CD4-positive, CD25-positive, alpha-beta regulatory T cell (primary cell): ENCODE measurements around the gene DCDC2C. TPM values are rescaled to one million over a fixed set of nuclear protein-coding genes. Genes with fewer than 3 reads are reported as not detected.

Source experiments
- ATAC-seq, 2 donors: fragments of 150-1000 bp; cut with Tn5 transposase; one replicate each; pipeline ENCODE4 v1.10.0; 2021; ENCODE audit warnings: low read depth in 2 of 2, moderate number of reproducible peaks in 2 of 2, moderate library complexity in 1 of 2
- DNase-seq, 3 donors: peaks; one replicate each; pipeline versions ENCODE4 v3.0.0 to v3.0.0-alpha.2; 2012 to 2022; ENCODE audit warnings: mixed read lengths in 1 of 3
- H3K27ac ChIP-seq: one replicate; pipeline ENCODE4 v1.7.0; 2013; ENCODE audit warnings: mild to moderate bottlenecking, low read length; ENCODE audit not compliant: insufficient read depth, poor library complexity, severe bottlenecking
- H3K27me3 ChIP-seq: one replicate; pipeline ENCODE4 v1.7.0; 2013; ENCODE audit warnings: low read length; ENCODE audit not compliant: control insufficient read depth, insufficient read depth
- H3K36me3 ChIP-seq: one replicate; pipeline ENCODE4 v1.7.0; 2013; ENCODE audit warnings: mild to moderate bottlenecking, low read length, moderate library complexity; ENCODE audit not compliant: control insufficient read depth, insufficient read depth
- H3K4me1 ChIP-seq: 2 replicates; pipeline ENCODE4 v1.7.0; 2013; ENCODE audit warnings: mild to moderate bottlenecking, low read length; ENCODE audit not compliant: insufficient read depth, control insufficient read depth, poor library complexity, severe bottlenecking
- H3K4me3 ChIP-seq: one replicate; pipeline ENCODE4 v1.7.0; 2013; ENCODE audit warnings: low read depth, mild to moderate bottlenecking, low read length, moderate library complexity
- H3K9me3 ChIP-seq, 2 experiments: 1 replicate in 1 of 2; 2 replicates in 1 of 2; pipeline ENCODE4 v1.7.0; 2013; ENCODE audit warnings: low read length in 2 of 2, mild to moderate bottlenecking in 1 of 2, moderate library complexity in 1 of 2; ENCODE audit not compliant: control insufficient read depth in 2 of 2
- H3K27ac Mint-ChIP-seq, 3 donors: one replicate each; pipeline ENCODE4 v1.8.0; 2020 to 2022; ENCODE audit warnings: mild to moderate bottlenecking in 3 of 3, mixed read lengths in 3 of 3, moderate library complexity in 2 of 3
- H3K27me3 Mint-ChIP-seq: one replicate; pipeline ENCODE4 v1.8.0; 2022; ENCODE audit warnings: mild to moderate bottlenecking, mixed read lengths
- H3K36me3 Mint-ChIP-seq: one replicate; pipeline ENCODE4 v1.8.0; 2020; ENCODE audit warnings: mixed read lengths
- H3K4me1 Mint-ChIP-seq, 4 donors: one replicate each; pipeline ENCODE4 v1.8.0; 2020 to 2022; ENCODE audit warnings: mixed read lengths in 4 of 4, mild to moderate bottlenecking in 1 of 4
- H3K4me3 Mint-ChIP-seq, 4 donors: one replicate each; pipeline ENCODE4 v1.8.0; 2020 to 2022; ENCODE audit warnings: mild to moderate bottlenecking in 4 of 4, mixed read lengths in 4 of 4, moderate library complexity in 3 of 4
- H3K9me3 Mint-ChIP-seq, 7 donors: one replicate each; pipeline ENCODE4 v1.8.0; 2020 to 2022; ENCODE audit warnings: mixed read lengths in 7 of 7, mild to moderate bottlenecking in 3 of 7, moderate library complexity in 2 of 7
- polyA plus RNA-seq, 4 donors: library from polyadenylated mRNA; unstranded; fragments of 300-500 nt; fragmentation: Illumina TruSeq; gene quantifications; one replicate each; pipeline ENCODE4 v1.2.3, GENCODE V29; 2021
- total RNA-seq: library from RNA; stranded (reverse); gene quantifications from one replicate; pipeline ENCODE4 v1.2.3, GENCODE V29; 2022

DCDC2C gene
- total and polyA plus RNA-seq, 5 donors from 2014 or later: not detected

DNA sequence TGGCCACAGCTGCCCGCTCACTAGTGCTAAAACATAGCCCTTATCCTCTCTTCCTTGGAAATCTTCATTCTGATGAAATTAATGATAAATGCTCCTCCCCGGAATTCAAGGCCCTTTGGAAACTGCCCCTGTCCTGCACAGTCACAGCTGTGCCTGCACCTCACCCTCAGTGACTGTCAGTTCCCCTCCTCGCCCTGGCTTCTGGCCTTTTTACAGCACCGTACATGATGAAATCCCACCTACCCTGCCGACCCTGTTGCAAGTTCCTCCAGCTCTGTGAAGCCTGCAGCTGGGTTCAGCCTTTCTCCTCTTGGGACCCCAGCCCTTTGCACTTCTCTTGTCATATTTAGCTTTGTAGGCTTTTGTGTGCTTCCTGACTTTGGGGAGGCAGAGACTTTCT lies 48.4 kb downstream of the DCDC2C start:
- H3K27me3 Mint-ChIP-seq: peaks cover 8% of the 10 kb centered on the region
- Histone ChIP-seq H3K27ac (no peak overlapping the region), H3K4me1 (no peaks in the 10 kb centered on the region), H3K36me3 (no peaks in the 10 kb centered on the region), H3K27me3 (no peaks in the 10 kb centered on the region), H3K9me3 (no peaks in the 10 kb centered on the region), H3K4me3 (no peak overlapping the region)
- H3K4me1 Mint-ChIP-seq: no peaks in the 10 kb centered on the region
- no peak overlapping the region for H3K27ac Mint-ChIP-seq
- H3K36me3 Mint-ChIP-seq: no peaks in the 10 kb centered on the region
- ATAC-seq: no peak
- DNase-seq: no peak
- no peak overlapping the region for H3K4me3 Mint-ChIP-seq
- H3K9me3 Mint-ChIP-seq: peaks cover 0 to 7% (median 0%) of the 10 kb centered on the region in 7 donors

DNA sequence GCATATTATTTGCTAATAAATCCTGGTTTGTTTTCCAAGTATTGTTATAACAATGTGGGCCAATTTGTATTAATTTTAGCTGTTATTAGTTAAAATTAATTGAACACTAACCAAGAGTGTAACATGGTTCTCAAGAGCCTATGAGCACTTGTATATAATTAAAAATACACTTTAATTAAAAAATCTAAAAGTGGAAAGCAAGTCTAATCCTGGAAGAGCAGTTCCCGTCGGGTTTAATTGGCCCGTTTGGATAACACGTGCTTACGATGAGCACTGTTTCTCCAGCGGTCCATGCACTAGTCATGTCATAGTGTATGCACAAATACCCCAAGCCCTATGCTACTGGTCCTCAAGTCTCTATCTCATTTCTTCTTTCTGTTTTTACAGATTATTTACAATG lies 49.0 kb downstream of the DCDC2C start:
- no peaks in the 10 kb centered on the region for H3K9me3 ChIP-seq
- Mint-ChIP-seq H3K4me1 (no peaks in the 10 kb centered on the region), H3K4me3 (no peak overlapping the region), H3K27ac (no peak overlapping the region), H3K27me3 (peaks cover 8% of the 10 kb centered on the region), H3K9me3 (peaks cover 0 to 7% (median 0%) of the 10 kb centered on the region in 7 donors), H3K36me3 (no peaks in the 10 kb centered on the region)
- H3K4me3 ChIP-seq: no peak overlapping the region
- DNase-seq: no peak
- no peaks in the 10 kb centered on the region for H3K4me1 ChIP-seq
- no peak for ATAC-seq
- H3K27me3 ChIP-seq: no peaks in the 10 kb centered on the region
- H3K36me3 ChIP-seq: no peaks in the 10 kb centered on the region
- H3K27ac ChIP-seq: no peak overlapping the region

DNA sequence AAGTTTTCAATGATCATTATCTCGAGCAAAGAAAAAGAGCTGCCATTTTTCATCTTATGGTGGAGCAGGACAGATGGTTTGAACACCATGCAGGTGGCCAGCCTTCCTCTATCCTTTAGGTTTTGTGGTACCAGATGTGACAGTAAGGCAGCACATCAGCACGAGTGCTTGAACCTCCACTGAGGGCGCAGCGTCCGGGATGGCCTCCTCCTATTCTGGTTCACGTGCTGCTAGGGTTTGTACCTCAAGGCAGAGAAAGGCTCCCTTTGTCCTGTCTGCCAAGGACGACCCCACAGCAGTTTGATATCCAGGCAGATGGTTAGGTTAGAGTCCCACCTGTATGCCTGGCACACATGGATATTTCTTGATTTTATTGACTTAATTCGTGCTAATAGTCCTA lies 50.2 kb downstream of the DCDC2C start:
- no peak overlapping the region for H3K27ac ChIP-seq
- H3K4me1 Mint-ChIP-seq: no peaks in the 10 kb centered on the region
- no peak for ATAC-seq
- H3K36me3 ChIP-seq: no peaks in the 10 kb centered on the region
- no peaks in the 10 kb centered on the region for H3K4me1 ChIP-seq
- H3K9me3 ChIP-seq: no peaks in the 10 kb centered on the region
- H3K4me3 Mint-ChIP-seq: no peak overlapping the region
- H3K36me3 Mint-ChIP-seq: no peaks in the 10 kb centered on the region
- no peaks in the 10 kb centered on the region for H3K27me3 ChIP-seq
- no peak overlapping the region for H3K4me3 ChIP-seq
- no peak overlapping the region for H3K27ac Mint-ChIP-seq
- no peak for DNase-seq
- peaks cover 8% of the 10 kb centered on the region for H3K27me3 Mint-ChIP-seq
- peaks cover 0 to 7% (median 0%) of the 10 kb centered on the region in 7 donors for H3K9me3 Mint-ChIP-seq

DNA sequence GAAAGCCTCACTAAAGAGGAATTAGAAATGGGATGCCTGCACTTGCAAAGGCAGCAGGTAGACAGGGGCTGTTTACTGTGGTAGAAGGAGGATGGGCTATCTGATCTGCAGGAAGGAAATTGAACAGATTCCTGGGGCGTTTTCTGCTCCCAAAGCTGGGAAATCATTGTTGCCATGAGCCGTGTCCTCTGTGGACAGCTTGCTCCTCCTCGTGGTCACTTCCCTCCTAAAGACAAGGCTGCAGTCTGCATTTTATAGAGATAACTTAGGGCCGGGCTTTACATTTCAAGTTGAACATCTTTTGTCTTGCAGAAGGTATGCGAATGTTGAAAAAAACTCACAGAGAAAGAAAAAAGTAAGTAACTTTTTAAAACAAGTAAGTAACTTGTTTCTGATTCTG lies 50.9 kb downstream of the DCDC2C start:
- no peaks in the 10 kb centered on the region for H3K36me3 Mint-ChIP-seq
- Histone ChIP-seq H3K27me3 (no peaks in the 10 kb centered on the region), H3K27ac (no peak overlapping the region), H3K4me1 (no peaks in the 10 kb centered on the region), H3K36me3 (no peaks in the 10 kb centered on the region), H3K9me3 (no peaks in the 10 kb centered on the region), H3K4me3 (no peak overlapping the region)
- no peak overlapping the region for H3K4me3 Mint-ChIP-seq
- no peak for ATAC-seq
- DNase-seq: no peak
- H3K27ac Mint-ChIP-seq: no peak overlapping the region
- H3K9me3 Mint-ChIP-seq: peaks cover 0 to 7% (median 0%) of the 10 kb centered on the region in 7 donors
- H3K4me1 Mint-ChIP-seq: no peaks in the 10 kb centered on the region
- peaks cover 11% of the 10 kb centered on the region for H3K27me3 Mint-ChIP-seq

DNA sequence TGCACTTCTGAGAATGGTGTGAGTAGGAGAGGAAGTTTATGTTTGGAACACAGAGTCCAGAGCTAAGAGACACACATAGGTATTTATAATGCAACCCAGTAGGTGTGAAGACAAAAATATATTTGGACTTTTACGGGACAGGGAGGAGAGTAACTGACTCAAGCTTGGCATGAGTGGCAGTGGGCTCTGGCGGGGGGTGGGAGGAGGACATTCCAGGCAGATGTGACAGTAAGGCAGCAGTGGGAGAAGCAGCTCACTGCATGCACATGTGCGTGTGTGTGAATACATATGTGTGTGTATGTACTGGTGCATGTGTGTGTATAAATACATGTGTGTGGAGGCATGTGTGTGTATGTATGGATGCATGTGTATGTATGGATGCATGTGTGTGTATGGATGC lies 51.4 kb downstream of the DCDC2C start:
- no peak overlapping the region for H3K4me3 ChIP-seq
- H3K36me3 Mint-ChIP-seq: no peaks in the 10 kb centered on the region
- no peaks in the 10 kb centered on the region for H3K9me3 ChIP-seq
- DNase-seq (no peak), ATAC-seq (no peak)
- peaks cover 0 to 7% (median 0%) of the 10 kb centered on the region in 7 donors for H3K9me3 Mint-ChIP-seq
- no peaks in the 10 kb centered on the region for H3K36me3 ChIP-seq
- H3K4me1 ChIP-seq: no peaks in the 10 kb centered on the region
- no peaks in the 10 kb centered on the region for H3K27me3 ChIP-seq
- no peak overlapping the region for H3K27ac ChIP-seq
- H3K27me3 Mint-ChIP-seq: peaks cover 15% of the 10 kb centered on the region
- no peak overlapping the region for H3K27ac Mint-ChIP-seq
- no peak overlapping the region for H3K4me3 Mint-ChIP-seq
- no peaks in the 10 kb centered on the region for H3K4me1 Mint-ChIP-seq

DNA sequence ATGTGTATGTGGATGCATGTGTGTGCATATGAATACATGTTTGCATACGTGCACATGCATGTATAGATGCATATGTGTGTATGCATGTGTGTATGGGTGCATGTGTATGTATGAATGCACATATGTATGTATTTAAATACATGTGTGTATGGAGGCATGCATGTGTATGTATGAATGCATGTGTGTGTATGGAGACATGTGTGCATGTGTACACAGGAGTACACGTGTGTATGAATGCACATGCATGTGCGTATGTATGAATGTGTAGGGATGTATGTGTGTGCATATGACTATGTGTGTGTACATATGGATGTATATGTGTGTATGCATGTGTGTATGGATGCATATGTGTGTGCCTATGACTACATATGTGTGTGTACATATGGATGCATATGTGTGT lies 51.9 kb downstream of the DCDC2C start:
- Mint-ChIP-seq H3K27ac (no peak overlapping the region), H3K9me3 (peaks cover 0 to 7% (median 0%) of the 10 kb centered on the region in 7 donors), H3K4me1 (no peaks in the 10 kb centered on the region), H3K27me3 (peaks cover 15% of the 10 kb centered on the region), H3K4me3 (no peak overlapping the region), H3K36me3 (no peaks in the 10 kb centered on the region)
- ATAC-seq (no peak), DNase-seq (no peak)
- H3K9me3 ChIP-seq: no peaks in the 10 kb centered on the region
- no peak overlapping the region for H3K27ac ChIP-seq
- no peaks in the 10 kb centered on the region for H3K27me3 ChIP-seq
- H3K4me3 ChIP-seq: no peak overlapping the region
- H3K36me3 ChIP-seq: no peaks in the 10 kb centered on the region
- H3K4me1 ChIP-seq: no peaks in the 10 kb centered on the region

DNA sequence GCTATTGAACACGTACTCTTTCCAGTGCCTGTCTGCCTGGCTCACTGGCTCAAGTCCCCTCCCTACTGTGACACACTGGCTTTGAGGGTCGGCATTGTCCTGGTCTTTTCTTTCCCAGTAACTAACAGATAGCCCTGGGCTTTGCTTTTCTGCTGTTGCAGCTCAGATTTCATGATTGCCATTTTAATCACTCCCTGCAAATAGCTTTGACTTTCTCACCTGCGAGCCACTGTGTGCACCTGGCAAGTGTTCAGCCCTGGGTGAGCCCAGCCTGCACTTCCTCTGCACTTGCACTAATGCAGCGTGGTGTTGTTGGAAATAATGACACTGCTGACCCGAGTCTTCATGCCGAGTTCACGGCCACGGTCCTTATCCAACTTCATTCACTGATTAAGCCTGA lies 52.9 kb downstream of the DCDC2C start:
- Mint-ChIP-seq H3K27me3 (peaks cover 15% of the 10 kb centered on the region), H3K4me3 (no peak overlapping the region), H3K27ac (no peak overlapping the region), H3K4me1 (no peaks in the 10 kb centered on the region), H3K9me3 (peaks cover 0 to 7% (median 0%) of the 10 kb centered on the region in 7 donors), H3K36me3 (no peaks in the 10 kb centered on the region)
- no peaks in the 10 kb centered on the region for H3K36me3 ChIP-seq
- no peaks in the 10 kb centered on the region for H3K9me3 ChIP-seq
- ATAC-seq (no peak), DNase-seq (no peak)
- no peak overlapping the region for H3K27ac ChIP-seq
- H3K4me3 ChIP-seq: no peak overlapping the region
- no peaks in the 10 kb centered on the region for H3K4me1 ChIP-seq
- no peaks in the 10 kb centered on the region for H3K27me3 ChIP-seq

DNA sequence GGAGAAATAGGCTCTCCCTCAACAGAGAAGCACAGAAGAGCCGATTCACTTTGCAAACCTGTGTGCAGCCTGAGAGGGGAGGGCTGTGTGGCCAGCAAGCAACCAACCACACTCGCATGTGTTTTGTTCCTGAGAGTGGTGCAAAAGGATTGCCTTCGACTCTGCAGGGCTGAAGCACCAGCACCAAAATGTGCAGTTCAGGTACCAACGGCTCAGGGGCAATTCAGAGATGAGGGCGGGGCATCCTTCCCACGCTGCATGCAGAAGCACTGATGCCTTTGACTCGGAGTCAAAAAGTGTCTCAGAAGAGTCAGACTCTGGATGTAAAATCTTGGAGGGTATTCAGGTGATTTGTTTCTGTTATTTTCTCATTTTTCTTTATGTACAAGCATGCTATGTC lies 55.5 kb downstream of the DCDC2C start:
- no peak for ATAC-seq
- H3K4me3 ChIP-seq: no peak overlapping the region
- no peaks in the 10 kb centered on the region for H3K36me3 ChIP-seq
- H3K27ac ChIP-seq: no peak overlapping the region
- no peaks in the 10 kb centered on the region for H3K9me3 ChIP-seq
- H3K27me3 ChIP-seq: peaks cover 4% of the 10 kb centered on the region
- peaks cover 7% of the 10 kb centered on the region for H3K27me3 Mint-ChIP-seq
- no peak for DNase-seq
- no peak overlapping the region for H3K4me3 Mint-ChIP-seq
- H3K9me3 Mint-ChIP-seq: peaks cover 0 to 7% (median 0%) of the 10 kb centered on the region in 7 donors
- H3K27ac Mint-ChIP-seq: no peak overlapping the region
- H3K4me1 Mint-ChIP-seq: no peaks in the 10 kb centered on the region
- H3K36me3 Mint-ChIP-seq: no peaks in the 10 kb centered on the region
- H3K4me1 ChIP-seq: no peaks in the 10 kb centered on the region
